Measurements from ENCODE around the gene MAST3.
A peak's percentile ranks its signal among the peaks of the same experiment; 100 is the strongest.

Gene MAST3

DNA sequence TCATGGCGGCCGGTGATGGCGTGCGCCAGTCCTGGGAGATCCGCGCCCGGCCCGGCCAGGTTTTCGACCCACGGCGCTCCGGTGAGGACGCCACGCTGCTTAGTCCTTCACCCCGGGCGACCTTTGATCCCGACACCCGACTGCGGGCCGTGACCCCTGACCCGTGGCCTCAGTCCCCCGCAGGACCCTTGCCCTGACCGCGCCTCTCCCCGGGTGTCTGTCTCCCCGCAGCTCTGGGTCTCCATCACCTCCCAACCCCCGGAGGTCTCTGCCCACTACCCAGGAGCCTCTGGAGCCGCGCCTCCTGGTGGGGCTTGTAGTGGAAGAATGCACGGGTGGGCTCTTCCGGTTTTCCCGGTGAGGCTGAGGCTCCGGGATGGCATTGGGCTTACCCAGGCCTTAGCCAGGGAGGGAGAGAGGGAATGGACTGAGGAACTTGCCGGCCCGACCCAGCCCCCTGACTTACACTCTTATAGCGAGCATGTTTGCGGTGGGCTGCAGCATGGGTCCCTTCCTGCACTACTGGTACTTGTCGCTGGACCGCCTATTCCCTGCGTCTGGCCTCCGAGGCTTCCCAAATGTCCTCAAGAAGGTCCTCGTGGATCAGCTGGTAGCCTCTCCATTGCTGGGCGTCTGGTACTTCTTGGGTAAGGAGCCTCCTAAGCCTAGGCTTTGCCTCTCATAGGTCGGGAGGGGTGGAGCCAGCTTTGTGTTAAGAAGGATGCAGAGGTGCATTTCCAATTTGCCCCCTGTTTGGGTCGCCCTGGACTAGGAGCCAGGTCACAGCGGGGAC lies 96.0 kb downstream of the MAST3 start (continued):
- TF ChIP-seq, protein P1, sequence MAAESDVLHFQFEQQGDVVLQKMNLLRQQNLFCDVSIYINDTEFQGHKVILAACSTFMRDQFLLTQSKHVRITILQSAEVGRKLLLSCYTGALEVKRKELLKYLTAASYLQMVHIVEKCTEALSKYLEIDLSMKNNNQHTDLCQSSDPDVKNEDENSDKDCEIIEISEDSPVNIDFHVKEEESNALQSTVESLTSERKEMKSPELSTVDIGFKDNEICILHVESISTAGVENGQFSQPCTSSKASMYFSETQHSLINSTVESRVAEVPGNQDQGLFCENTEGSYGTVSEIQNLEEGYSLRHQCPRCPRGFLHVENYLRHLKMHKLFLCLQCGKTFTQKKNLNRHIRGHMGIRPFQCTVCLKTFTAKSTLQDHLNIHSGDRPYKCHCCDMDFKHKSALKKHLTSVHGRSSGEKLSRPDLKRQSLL (tag by site-specific recombination; IDR thresholded peaks at IDR 0.05) = peak; percentile 78; the same call in 1 of the 2 replicates
- no peak for TF ChIP-seq ZNF629 (tag by site-specific recombination; IDR thresholded peaks at IDR 0.05)
- TF ChIP-seq BCL11B (tag by site-specific recombination; IDR thresholded peaks at IDR 0.05; ENCODE audit: low read depth) = peak; percentile 99
- TF ChIP-seq ZNF664 (tag by site-specific recombination; IDR thresholded peaks at IDR 0.05) = no peak
- TF ChIP-seq KLF9 (tag by site-specific recombination; IDR thresholded peaks at IDR 0.05; ENCODE audit: low read depth) = peak; percentile 34; the same call in 1 of the 2 replicates
- peak; percentile 21; the same call in 1 of the 2 replicates for TF ChIP-seq ZNF2 (tag by site-specific recombination; IDR thresholded peaks at IDR 0.05)
- peak; percentile 30; the same call in 1 of the 2 replicates for TF ChIP-seq ZNF843 (tag by site-specific recombination; IDR thresholded peaks at IDR 0.05)
- TF ChIP-seq, protein P2, sequence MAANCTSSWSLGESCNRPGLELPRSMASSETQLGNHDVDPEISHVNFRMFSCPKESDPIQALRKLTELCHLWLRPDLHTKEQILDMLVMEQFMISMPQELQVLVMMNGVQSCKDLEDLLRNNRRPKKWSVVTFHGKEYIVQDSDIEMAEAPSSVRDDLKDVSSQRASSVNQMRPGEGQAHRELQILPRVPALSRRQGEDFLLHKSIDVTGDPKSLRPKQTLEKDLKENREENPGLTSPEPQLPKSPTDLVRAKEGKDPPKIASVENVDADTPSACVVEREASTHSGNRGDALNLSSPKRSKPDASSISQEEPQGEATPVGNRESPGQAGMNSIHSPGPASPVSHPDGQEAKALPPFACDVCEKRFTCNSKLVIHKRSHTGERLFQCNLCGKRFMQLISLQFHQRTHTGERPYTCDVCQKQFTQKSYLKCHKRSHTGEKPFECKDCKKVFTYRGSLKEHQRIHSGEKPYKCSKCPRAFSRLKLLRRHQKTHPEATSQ (tag by site-specific recombination; IDR thresholded peaks at IDR 0.05) = no peak
- TF ChIP-seq ZNF19 (tag by site-specific recombination; IDR thresholded peaks at IDR 0.05; ENCODE audit: low read depth) = no peak
- no peak for TF ChIP-seq SCRT1 (tag by site-specific recombination; IDR thresholded peaks at IDR 0.05; ENCODE audit: borderline replicate concordance)
- no peak for TF ChIP-seq RBAK (tag by site-specific recombination; IDR thresholded peaks at IDR 0.05)
- peak; percentile 66; the same call in 1 of the 2 replicates for TF ChIP-seq KLF16 (tag by site-specific recombination; IDR thresholded peaks at IDR 0.05)

DNA sequence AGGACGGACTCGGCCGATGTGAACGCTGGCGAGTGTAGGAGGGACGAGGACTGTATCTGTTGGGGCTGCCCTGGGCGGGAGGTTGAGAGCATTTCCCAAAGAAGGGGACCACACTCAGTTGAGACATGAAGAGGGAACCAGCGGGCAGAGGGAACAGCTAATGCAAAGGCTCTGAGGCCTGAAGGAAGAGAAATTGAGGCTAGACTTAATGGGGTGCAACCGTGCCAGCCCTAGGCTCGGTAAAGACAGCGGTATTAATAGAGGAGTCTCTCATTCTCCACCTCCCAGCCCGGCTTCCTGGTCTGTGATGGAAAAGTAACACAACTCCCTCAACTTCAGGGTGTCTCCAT lies 96.6 kb downstream of the MAST3 start:
- ChIA-PET CTCF (interaction anchor here (1.3 to 1.4 kb wide), 2 partner anchors 26 to 61 kb away, joined by 3 to 4 read pairs; a partner anchor contains a TSS), POLR2A (interaction anchor here (0.6 kb wide), 2 partner anchors 21 to 170 kb away, joined by 3 to 5 read pairs; no protein-coding TSS in a partner anchor)
- Histone ChIP-seq H3K27ac (ENCODE audit: extremely low read depth, low read depth, low read length) (no peak overlapping the region), H3K36me3 (ENCODE audit: control insufficient read depth in 2 of 2, insufficient read depth in 1 of 2, low read length in 2 of 2) (peaks cover 0 to 24% of the 10 kb centered on the region in 2 experiments; a peak in 2 of 3 replicates), H3K4me1 (ENCODE audit: control insufficient read depth, insufficient read depth, low read length) (no peaks in the 10 kb centered on the region), H3K4me3 (ENCODE audit: low read depth, low read length) (peak overlapping the region; percentile 76; the same call in 1 of the 2 replicates), H3K9me3 (ENCODE audit: control insufficient read depth, insufficient read depth, low read depth, low read length) (no peaks in the 10 kb centered on the region)
- no peak for TF ChIP-seq ZNF239 (tag by site-specific recombination; IDR thresholded peaks at IDR 0.05)
- no peak for TF ChIP-seq ZNF202 (tag by site-specific recombination; IDR thresholded peaks at IDR 0.05; ENCODE audit: borderline replicate concordance)
- TF ChIP-seq, protein P3, sequence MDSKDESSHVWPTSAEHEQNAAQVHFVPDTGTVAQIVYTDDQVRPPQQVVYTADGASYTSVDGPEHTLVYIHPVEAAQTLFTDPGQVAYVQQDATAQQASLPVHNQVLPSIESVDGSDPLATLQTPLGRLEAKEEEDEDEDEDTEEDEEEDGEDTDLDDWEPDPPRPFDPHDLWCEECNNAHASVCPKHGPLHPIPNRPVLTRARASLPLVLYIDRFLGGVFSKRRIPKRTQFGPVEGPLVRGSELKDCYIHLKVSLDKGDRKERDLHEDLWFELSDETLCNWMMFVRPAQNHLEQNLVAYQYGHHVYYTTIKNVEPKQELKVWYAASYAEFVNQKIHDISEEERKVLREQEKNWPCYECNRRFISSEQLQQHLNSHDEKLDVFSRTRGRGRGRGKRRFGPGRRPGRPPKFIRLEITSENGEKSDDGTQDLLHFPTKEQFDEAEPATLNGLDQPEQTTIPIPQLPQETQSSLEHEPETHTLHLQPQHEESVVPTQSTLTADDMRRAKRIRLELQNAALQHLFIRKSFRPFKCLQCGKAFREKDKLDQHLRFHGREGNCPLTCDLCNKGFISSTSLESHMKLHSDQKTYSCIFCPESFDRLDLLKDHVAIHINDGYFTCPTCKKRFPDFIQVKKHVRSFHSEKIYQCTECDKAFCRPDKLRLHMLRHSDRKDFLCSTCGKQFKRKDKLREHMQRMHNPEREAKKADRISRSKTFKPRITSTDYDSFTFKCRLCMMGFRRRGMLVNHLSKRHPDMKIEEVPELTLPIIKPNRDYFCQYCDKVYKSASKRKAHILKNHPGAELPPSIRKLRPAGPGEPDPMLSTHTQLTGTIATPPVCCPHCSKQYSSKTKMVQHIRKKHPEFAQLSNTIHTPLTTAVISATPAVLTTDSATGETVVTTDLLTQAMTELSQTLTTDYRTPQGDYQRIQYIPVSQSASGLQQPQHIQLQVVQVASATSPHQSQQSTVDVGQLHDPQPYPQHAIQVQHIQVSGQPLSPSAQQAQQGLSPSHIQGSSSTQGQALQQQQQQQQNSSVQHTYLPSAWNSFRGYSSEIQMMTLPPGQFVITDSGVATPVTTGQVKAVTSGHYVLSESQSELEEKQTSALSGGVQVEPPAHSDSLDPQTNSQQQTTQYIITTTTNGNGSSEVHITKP (tag by site-specific recombination; IDR thresholded peaks at IDR 0.05) = 0 out of 2 replicates have a peak, but pooled peaks have one; percentile 24
- no peak for TF ChIP-seq ZSCAN23 (tag by site-specific recombination; IDR thresholded peaks at IDR 0.05)

Data from HEK293 (cell line).